Caki2 (cell line): ENCODE measurements around the gene YAP1. TPM values are rescaled to one million over a fixed set of nuclear protein-coding genes. Genes with fewer than 3 reads are reported as not detected.

Experiments
- DNase-seq: peaks from one replicate; pipeline ENCODE4 v3.0.0-alpha.2; 2015; ENCODE audit warnings: low read depth
- in situ Hi-C: cut with HindIII; loops from 2 replicates; pipeline ENCODE4 v1.10.0; 2016; ENCODE audit warnings: low sequenced_read_pairs, low pct_unique_long_range_greater_than_20kb, mixed read lengths
- total RNA-seq: library from RNA; depleted of rRNA; stranded (reverse); fragments of >200 nt; shearing (Covaris generic); gene quantifications from 2 replicates; pipeline ENCODE4 v1.2.3, GENCODE V29; 2014; ENCODE audit warnings: low replicate concordance

The YAP1 gene
- total RNA-seq, 1 experiment from 2014 or later = 16.8 TPM

DNA sequence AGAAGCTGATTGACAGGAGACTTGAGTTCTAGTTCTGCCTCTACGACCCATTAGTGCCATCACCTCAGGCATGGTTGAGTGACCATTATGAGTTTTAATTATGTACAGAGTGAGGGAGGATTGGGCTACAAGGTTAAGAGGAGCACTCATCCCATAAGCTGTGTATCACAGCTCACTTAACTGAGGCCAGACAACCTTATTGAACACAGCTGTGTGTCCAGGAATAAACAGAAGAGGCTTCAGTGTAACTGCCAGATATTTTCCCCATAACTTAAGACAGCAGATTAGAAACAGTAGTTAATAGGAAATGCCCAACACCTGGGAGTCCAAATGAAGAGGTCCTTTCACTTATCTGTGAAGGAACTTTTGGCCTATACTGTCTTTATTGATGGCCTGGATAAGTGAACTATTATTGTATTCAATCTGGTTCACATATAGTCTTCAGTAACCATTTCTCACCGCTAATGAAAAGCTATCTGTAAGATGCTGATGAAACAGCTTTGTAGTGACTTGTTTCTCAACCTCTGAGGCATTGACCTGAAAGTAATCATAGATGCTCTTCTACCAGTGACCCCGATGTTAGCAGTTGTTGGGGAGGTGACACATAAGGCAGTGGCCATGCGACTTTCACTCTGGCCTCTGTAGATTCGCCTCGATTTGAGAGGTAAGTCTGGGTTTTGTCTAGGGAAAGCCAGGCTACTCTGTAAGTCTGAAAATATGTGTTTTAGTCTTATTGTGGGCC lies 41.7 kb downstream of the YAP1 start:
- in situ Hi-C loops = no loop called here

DNA sequence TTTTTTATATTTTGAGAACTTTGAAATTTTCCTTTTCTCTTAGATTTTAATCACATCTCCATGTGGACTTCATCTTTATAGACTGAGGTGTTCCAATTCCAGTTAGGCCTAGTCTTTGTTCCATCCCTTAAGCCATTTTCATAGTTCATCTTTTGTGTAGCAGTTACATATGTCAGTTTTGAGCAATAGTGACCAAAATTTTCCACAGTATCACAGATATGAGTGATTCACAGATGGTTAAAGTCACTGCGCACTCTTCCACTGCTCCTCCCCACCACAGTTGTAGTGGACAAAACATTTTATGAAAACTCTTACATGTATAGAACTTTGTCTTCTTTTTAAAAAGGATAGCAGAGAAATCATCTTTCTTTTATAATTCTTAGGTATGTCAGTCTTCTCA lies 42.8 kb downstream of the YAP1 start:
- in situ Hi-C loops = no loop called here
- no peak for DNase-seq

More for the DNA sequence above, 41.7 kb downstream of the YAP1 start:
- DNase-seq = no peak

DNA sequence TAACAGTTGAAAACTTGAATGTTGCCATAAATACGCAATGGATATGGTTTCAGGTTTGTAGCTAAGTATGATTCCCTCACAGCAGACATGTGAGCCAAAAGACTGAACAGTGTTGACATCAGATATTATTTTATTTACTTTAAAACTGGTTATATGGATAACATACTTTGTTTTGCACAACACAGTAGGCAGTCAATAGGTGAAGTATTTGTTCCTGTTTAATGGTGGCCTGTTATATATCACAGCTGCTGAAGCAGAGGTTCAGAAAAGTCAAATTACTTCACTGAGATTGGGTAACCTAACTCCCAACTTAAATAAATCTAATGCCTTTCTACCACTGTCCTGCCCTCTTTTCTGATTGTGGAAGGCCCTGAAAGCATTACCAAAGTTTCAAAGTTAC lies 44.6 kb downstream of the YAP1 start:
- in situ Hi-C loops = no loop called here
- DNase-seq = no peak

DNA sequence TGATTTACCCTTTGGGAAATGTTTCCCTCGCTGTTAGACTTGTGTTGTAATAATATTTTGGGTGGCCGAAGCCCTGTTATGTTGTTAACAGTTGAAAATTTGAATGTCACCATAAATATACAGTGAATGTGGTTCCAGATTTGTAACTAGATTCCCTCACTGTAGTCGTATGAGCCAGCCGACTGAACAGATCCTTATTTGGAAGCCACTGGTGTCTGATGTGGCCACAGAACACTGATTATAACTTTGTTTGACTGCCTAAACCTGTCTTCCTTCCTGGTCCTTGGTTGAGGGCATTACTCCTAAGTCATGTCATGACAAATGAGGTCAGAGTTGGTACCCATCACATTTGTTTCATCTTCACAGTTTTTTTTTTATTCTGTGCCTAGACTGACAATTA lies 45.4 kb downstream of the YAP1 start:
- DNase-seq = no peak
- in situ Hi-C loops = no loop called here

DNA sequence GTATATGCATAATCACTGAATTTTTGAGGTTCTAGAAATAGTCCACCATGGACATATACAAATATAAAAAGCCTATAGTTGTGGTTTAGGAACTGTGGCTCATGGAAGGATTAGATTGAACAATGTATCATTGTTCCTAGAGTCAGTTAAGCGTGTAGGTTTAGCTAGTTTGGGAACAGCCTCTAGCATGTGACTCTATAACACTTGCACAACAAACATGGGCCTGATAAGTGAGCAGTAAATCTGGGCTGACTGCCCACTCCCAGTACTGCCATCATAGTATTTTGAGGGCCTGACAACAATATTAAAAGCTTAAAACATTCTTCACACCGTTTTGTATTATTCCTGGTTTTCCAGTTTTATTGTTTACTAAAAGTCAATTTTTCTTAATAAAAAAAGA lies 47.0 kb downstream of the YAP1 start:
- in situ Hi-C loops = no loop called here
- peak; percentile 2 for DNase-seq

DNA sequence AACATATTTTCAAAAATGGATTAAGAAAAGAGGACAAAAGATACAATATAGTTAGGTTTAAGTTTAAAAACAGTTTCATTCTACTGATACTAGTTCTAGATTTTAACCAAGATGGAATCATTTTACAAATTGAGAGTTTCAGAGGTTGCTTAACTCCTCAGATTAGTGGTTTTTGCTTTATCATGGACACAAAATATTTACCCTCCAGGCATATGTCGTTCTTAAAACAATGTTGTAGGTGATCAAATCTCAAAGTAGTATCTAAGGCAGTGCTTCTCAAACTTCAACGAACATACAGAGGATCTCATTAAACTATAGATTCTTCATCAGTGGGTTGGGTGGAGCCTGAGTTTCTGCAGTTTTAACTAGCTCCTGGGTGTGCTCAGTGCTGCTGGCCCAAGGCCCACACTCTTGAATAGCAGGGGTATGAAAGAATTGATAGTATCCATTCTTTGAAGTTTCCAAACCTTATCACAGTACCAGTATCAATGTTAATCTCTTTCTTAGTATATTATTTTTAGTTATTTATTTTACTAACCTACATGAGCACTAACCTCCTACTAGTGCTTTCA lies 48.0 kb downstream of the YAP1 start:
- in situ Hi-C loops = no loop called here

DNA sequence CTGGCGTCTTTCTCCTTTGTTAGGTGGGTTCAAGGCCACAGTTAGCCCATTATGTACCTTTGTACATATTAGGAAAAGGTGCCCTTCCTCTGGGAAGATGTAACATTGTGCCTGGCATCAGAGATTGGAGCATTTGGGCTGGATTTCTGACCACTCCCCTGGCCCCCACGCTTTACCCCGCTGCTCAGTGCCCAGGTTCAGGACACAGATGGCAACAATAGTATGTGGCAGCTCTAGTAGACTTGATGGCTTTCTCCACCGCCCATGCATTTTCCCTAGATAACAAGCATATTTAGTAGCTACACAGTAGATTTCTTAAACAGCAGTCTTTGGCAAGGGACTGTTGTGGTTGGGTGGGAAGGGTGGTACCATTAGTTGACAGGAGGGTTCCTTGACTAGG lies 53.1 kb downstream of the YAP1 start:
- in situ Hi-C loops = no loop called here
- no peak for DNase-seq

More for the DNA sequence above, 48.0 kb downstream of the YAP1 start:
- DNase-seq = no peak

DNA sequence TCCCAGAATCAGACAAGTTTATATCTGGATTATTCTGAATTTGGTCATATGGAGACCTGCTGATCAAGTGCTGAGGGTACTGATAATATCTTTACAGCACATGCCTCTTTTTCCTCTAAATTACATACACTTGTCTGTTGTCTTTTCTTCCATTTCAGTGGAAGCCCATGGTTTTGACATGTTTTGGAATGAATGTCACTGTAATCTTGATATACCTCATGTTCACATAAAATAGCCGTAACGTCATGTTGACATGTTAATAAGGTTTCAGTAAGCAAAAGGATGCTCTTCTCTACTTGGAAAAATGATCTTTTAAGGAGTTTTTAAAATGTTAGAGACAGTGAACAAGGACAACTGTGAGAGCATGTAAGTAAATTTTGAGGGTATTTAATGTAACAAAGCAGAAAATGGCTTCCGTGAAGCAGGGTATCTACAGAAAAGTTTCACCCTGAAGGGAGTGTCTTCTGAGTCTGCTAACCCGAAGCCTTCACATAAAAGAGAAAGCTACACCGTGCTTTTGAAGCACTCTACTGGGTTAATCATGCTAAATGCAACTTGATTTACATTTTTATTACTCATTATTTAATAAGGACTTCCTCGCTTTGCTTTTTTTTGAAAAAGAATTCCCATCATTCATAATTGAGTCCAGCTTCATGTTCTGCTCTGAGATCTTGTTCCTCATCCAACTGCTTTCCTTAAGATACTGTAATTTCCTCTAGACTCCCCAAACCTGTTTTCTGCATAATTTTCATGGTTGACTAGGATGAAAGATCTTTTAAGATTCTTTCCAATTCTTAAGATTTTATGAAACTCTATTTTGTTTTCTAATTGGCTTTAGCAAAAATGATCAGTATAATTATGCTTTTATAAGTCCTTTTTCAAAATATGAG lies 56.2 kb downstream of the YAP1 start:
- DNase-seq = no peak
- in situ Hi-C loops = no loop called here

DNA sequence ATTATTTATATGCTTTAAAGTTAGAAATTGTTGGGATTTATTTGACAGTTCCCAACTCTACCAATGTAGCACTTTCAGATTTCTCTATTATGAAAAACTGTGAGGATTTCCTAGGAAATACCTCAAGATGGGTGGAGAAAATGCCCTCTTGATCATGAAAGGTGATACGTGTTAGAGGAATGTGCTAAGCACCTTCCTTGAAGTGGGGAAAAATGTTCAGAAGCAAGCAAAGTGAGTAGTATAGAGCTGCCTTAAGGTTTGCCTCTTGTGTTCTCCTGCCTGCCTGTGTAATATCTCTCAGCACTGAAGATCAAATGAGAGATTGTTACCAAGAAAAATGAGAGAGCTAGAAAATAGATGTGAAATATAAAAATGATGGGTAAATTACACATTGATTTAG lies 58.2 kb downstream of the YAP1 start:
- in situ Hi-C loops = no loop called here
- DNase-seq = no peak

DNA sequence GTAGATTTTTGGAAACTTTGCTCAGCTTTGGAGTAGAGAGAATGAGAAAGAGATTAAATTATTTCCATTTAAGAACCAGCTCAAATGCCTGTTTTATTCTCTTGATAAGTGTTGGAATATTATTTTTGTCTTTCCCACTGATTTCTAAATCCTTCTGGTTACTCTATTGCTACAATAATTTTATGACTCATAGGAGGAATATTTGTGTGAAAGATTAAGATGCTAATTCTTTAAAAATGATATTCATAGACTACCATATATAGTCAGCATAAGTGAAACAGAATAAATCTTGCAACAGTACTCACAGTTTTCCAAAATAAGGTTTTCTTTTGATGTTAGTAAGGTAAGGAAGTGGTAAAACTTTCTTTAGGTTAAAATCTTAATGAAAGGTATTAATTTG lies 60.9 kb downstream of the YAP1 start:
- DNase-seq = no peak
- in situ Hi-C loops = no loop called here

DNA sequence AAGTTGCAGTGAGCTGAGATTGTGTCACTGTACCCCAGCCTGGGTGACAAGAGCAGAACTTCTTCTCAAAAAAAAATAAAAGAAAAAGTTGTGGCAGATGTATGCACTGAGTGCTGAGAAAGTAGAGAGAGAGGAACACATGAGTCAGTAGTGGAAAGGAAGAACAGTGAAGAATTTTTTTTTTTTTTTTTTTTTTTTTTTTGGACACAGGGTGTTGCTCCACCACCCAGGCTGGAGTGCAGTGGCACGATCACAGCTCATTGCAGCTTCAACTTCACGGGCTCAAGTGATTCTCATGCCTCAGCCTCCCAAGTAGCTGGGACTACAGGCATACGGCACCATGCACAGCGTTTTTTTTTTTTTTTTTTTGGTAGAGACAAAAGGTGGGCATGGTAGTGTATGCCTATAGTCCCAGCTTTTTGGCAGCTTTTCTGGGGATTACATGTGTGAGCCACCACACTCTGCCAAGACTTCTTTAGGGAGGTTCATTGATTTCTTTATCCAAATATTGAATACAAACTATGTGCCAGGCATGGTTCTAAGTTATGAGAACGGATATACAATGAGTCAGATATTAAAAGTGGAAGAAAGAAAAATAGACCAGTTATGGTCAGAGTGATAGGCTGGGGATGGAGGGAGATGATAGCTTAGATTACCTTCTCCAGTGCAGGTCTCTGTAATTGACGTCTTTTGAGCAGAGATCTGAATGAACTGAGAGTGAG lies 62.0 kb downstream of the YAP1 start:
- no peak for DNase-seq
- in situ Hi-C loops = no loop called here

DNA sequence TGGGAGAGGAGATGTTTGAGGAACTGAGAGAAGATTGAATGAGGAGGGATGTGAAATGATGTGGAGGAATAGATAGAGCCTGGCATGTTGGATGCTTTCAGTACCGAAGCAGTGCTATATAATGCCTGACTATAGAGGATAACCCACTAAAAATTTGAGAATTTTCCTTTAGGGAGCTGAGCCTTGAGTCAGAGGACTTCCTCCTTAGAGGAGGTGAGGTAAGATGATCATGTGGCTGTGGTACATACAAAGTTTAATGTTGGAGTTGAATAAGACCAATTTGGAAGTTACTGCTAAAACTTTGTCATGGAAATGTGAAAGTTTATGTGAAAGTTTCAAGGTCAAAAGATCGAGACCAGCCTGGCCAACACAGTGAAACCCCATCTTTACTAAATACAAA lies 66.9 kb downstream of the YAP1 start:
- DNase-seq = no peak
- in situ Hi-C loops = no loop called here

DNA sequence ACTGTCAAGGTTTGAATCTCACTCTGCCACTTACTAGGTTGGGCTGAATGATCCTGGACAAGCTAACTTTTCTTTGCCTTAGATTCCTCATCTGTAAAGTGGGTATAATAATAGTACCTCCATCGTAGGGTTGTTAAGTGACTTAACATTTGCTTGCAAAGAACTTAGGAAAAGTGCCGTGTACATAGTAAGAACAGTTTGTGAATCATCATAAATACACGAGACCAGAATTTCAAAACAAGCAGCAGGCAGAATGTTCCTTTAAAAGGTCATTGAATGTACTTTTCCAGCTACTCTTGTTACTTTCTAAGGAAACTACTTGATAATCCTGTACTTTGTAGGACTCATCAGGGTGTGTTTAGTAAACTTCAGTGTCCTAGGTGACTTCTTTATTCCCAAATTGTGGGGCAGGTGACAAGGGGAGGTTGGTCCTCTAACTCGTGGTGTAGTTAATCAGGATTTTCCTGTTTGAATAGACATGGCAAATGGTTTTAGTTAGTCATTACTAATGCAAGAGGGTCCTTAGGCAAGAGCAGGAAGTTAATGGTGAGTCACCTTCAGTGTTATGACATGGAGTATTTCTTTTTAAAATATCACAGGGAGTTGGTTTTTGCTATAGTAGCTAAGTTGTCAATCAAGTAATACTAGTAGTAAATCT lies 67.9 kb downstream of the YAP1 start:
- peak; percentile 67 for DNase-seq
- in situ Hi-C loops = no loop called here

DNA sequence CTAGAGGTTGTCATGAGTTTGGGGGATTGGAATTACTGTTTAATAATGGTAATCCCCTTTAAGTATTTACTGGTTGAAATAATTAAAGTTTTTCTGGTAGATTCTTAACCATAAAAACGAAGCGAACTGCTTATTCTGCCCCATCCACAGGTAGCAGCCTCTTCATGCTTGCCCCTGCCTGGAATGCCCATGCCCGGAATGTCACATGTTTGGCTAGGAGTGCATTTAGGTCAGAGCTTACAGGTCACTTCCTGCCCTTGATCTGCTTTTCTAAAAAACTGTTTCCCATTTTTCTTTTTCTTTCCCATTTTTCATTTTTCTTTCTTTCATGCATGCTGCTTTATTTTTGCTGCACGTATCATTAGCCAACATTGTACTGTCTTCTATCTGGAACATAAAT lies 69.1 kb downstream of the YAP1 start:
- in situ Hi-C loops = no loop called here
- DNase-seq = no peak

DNA sequence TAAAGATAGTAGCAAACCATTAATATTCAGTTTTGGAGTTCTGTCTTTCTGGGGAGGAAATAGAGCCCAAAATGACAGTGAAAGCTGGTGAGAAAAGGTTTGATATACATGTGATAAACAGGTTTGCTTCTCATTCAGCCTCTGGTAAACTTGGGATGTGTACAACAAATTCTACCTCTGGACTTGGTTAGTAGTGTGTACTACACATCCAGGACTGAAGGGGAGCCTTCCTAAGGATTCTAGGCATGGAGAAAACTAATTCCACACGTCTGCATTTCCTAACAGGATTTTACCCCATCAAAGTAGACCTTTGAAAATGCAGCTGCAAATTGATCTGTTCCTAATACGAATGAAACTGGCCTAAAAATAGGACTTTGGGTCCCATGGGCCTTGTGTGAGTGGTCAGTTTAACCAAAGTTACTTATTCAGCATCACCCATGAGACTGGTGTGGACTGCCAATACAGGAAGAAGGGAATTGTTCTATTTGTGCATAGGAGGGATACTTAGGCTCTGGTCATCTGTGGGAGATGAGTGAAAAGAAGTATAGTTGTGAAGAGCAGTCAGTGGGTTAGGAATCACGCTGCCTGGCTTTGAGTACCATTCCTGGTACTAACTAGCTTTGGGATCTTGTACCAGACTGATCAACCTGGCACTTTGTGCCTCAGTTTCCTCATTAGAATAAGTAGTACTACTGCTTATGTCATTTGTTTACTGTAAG lies 74.2 kb downstream of the YAP1 start:
- no peak for DNase-seq
- in situ Hi-C loops = no loop called here

DNA sequence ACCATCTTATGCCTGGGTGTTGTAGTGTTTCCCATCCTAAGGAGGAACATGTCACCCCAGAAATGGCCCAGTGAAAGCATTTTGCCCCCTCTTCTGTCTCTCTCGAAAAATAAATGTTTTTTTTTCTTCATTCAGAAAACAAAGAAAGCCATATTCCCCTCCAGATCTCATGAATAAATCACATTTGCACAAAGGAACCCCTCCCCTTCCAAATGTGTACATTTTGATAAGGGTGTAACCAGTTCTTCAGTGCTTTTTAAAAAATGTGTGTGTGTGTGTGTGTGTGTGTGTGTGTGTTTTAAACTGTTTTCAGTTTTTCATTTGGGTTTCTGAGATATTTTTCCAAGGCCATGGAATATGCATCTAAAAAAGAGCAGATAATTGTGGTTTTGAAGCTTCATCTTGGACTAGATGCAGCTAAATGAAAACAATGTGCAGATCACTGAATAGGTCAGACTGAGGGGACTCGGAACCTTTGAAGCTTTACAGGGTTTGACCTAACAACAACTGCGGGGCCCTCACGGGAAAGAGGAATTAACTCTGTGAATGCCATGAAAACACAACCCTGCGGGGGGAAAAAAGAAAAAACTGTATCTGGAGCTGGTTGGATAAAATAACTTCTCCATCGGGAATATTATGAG lies 76.4 kb downstream of the YAP1 start:
- no peak for DNase-seq
- in situ Hi-C loops = no loop called here

DNA sequence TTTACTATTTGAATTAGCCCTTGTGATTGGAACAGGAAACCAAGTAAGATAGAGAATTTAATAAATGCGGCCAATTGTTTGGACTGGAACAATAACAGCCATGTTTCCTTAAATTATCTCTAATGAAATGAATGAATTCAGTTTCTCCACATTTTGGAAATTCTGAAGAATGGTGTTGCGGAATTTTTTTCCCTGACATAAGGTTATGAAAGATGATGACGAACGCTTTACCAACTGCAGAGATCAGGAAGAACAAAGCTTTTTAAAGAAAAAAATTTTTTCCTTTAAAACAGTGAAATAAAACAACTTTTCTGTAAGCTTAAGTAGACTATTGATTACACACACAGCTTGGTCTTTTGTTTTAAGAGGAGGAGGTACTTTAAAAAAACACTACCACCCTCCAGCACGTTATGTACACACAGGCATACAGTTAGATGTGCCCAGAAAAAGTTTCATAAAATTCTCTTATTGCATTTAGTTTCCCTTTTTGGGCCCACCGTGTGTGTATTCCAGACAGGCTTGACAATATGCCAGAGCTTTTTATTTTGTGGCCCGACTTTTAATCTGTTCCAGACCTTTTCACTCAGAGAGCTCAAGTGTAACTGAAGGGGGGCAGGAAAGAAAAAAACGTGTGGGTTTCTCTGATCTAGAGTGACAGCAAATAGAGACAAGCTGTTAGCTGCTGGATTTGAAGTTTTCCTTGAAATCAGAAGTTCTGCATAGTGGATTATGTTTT lies 77.3 kb downstream of the YAP1 start:
- in situ Hi-C loops = no loop called here

More for the DNA sequence above, 77.3 kb downstream of the YAP1 start:
- no peak for DNase-seq
